ENCODE data around the gene LDAH. TPM values are rescaled to one million over a fixed set of nuclear protein-coding genes. Genes with fewer than 3 reads are reported as not detected.

Gene LDAH
- total RNA-seq, 1 experiment from 2014 or later, result 27.4 TPM

GRCh38 chr2:20649576-20649975 is 173.3 kb downstream of the LDAH start:
- ChIA-PET CTCF (no interaction called here), POLR2A (ENCODE audit: low non-redundant PET) (no interaction called here)
- no peaks in the 10 kb centered on the region for H3K4me1 ChIP-seq (ENCODE audit: insufficient read depth, low read length, poor library complexity, severe bottlenecking)

GRCh38 chr2:20648831-20649230 is 174.1 kb downstream of the LDAH start:
- Histone ChIP-seq H3K27ac (ENCODE audit: low read depth, low read length, poor library complexity, severe bottlenecking) (no peak overlapping the region), H3K9me3 (ENCODE audit: low read depth, low read length, poor library complexity, severe bottlenecking) (no peaks in the 10 kb centered on the region), H3K36me3 (ENCODE audit: insufficient read depth, low read length, poor library complexity, severe bottlenecking) (no peaks in the 10 kb centered on the region), H3K4me1 (ENCODE audit: insufficient read depth, low read length, poor library complexity, severe bottlenecking) (no peaks in the 10 kb centered on the region), H3K4me3 (ENCODE audit: low read depth, low read length, poor library complexity, severe bottlenecking) (no peak overlapping the region), H3K27me3 (replicated peaks; ENCODE audit: insufficient read depth, low read depth, low read length, poor library complexity) (no peaks in the 10 kb centered on the region)
- POLR2A ChIA-PET (ENCODE audit: low non-redundant PET), result no interaction called here
- BruUV-seq (replicated peaks), result no TSS peak
- intact Hi-C loops (cut with micrococcal nuclease; ENCODE audit: unreplicated experiment), result loop anchor here (10.0 kb wide), 1 partner anchor 424 kb away; the partner anchor contains the start of gene SDC1
- no peak for DNase-seq (ENCODE audit: low spot score)
- no peak for TF ChIP-seq EZH2 (IDR thresholded peaks at IDR 0.05; ENCODE audit: borderline replicate concordance, low read depth, low read length, poor library complexity, severe bottlenecking)
- no peak for TF ChIP-seq CTCF (conservative IDR thresholded peaks at IDR 0.05; ENCODE audit: low read depth, low read length)
- CTCF ChIA-PET, result interaction anchor here (1.7 kb wide), 1 partner anchor 13 kb away, joined by 4 read pairs; no protein-coding TSS in a partner anchor

More at GRCh38 chr2:20649576-20649975, 173.3 kb downstream of the LDAH start:
- Histone ChIP-seq H3K27ac (ENCODE audit: low read depth, low read length, poor library complexity, severe bottlenecking) (no peak overlapping the region), H3K27me3 (replicated peaks; ENCODE audit: insufficient read depth, low read depth, low read length, poor library complexity) (no peaks in the 10 kb centered on the region), H3K36me3 (ENCODE audit: insufficient read depth, low read length, poor library complexity, severe bottlenecking) (no peaks in the 10 kb centered on the region), H3K4me3 (ENCODE audit: low read depth, low read length, poor library complexity, severe bottlenecking) (no peak overlapping the region), H3K9me3 (ENCODE audit: low read depth, low read length, poor library complexity, severe bottlenecking) (no peaks in the 10 kb centered on the region)
- DNase-seq (ENCODE audit: low spot score), result no peak
- no TSS peak for BruUV-seq (replicated peaks)
- no peak for TF ChIP-seq CTCF (conservative IDR thresholded peaks at IDR 0.05; ENCODE audit: low read depth, low read length)
- TF ChIP-seq EZH2 (IDR thresholded peaks at IDR 0.05; ENCODE audit: borderline replicate concordance, low read depth, low read length, poor library complexity, severe bottlenecking), result no peak
- intact Hi-C loops (cut with micrococcal nuclease; ENCODE audit: unreplicated experiment), result loop anchor here (10.0 kb wide), 1 partner anchor 425 kb away; the partner anchor contains the start of gene SDC1

- DNase-seq (ENCODE audit: low spot score), result no peak
- Histone ChIP-seq H3K36me3 (ENCODE audit: insufficient read depth, low read length, poor library complexity, severe bottlenecking) (no peaks in the 10 kb centered on the region), H3K4me3 (ENCODE audit: low read depth, low read length, poor library complexity, severe bottlenecking) (no peak overlapping the region), H3K27me3 (replicated peaks; ENCODE audit: insufficient read depth, low read depth, low read length, poor library complexity) (no peaks in the 10 kb centered on the region), H3K27ac (ENCODE audit: low read depth, low read length, poor library complexity, severe bottlenecking) (no peak overlapping the region), H3K4me1 (ENCODE audit: insufficient read depth, low read length, poor library complexity, severe bottlenecking) (no peaks in the 10 kb centered on the region), H3K9me3 (ENCODE audit: low read depth, low read length, poor library complexity, severe bottlenecking) (no peaks in the 10 kb centered on the region)
- BruUV-seq (replicated peaks), result no TSS peak
- ChIA-PET POLR2A (ENCODE audit: low non-redundant PET) (no interaction called here), CTCF (interaction anchor here (1.7 kb wide), 1 partner anchor 13 kb away, joined by 4 read pairs; no protein-coding TSS in a partner anchor)
- intact Hi-C loops (cut with micrococcal nuclease; ENCODE audit: unreplicated experiment), result loop anchor here (10.0 kb wide), 1 partner anchor 423 kb away; the partner anchor contains the start of gene SDC1
- TF ChIP-seq EZH2 (IDR thresholded peaks at IDR 0.05; ENCODE audit: borderline replicate concordance, low read depth, low read length, poor library complexity, severe bottlenecking), result no peak
- no peak for TF ChIP-seq CTCF (conservative IDR thresholded peaks at IDR 0.05; ENCODE audit: low read depth, low read length)
Observed at GRCh38 chr2:20648206-20648605, 174.7 kb downstream of the LDAH start.
